H9 (cell line): ENCODE data around the gene AIG1. TPM values are rescaled to one million over a fixed set of nuclear protein-coding genes. Genes with fewer than 3 reads are reported as not detected.

ENCODE experiments used
- DNase-seq: peaks from one replicate; pipeline ENCODE4 v3.0.0-alpha.2; 2017
- H2AFZ ChIP-seq: one replicate; pipeline ENCODE4 v1.6.1; 2013; ENCODE audit warnings: mild to moderate bottlenecking, low read length, control low read depth, moderate library complexity
- H2AK5ac ChIP-seq: 2 replicates; pipeline ENCODE4 v1.6.1; 2013; ENCODE audit warnings: low read length, control low read depth, mixed read lengths; ENCODE audit not compliant: insufficient read length
- H2BK120ac ChIP-seq: one replicate; pipeline ENCODE4 v1.6.1; 2013; ENCODE audit warnings: low read depth, mild to moderate bottlenecking, low read length, control low read depth, inconsistent platforms; ENCODE audit not compliant: poor library complexity, severe bottlenecking
- H2BK12ac ChIP-seq: 2 replicates; pipeline ENCODE4 v1.6.1; 2013; ENCODE audit warnings: low read length, control low read depth, mixed read lengths, low read depth; ENCODE audit not compliant: insufficient read length
- H2BK15ac ChIP-seq: 2 replicates; pipeline ENCODE4 v1.6.1; 2013; ENCODE audit warnings: low read depth, low read length, control low read depth
- H2BK20ac ChIP-seq: one replicate; pipeline ENCODE4 v1.6.1; 2013; ENCODE audit warnings: low read depth, mild to moderate bottlenecking, low read length, control low read depth, inconsistent platforms; ENCODE audit not compliant: poor library complexity, severe bottlenecking
- H2BK5ac ChIP-seq: 2 replicates; pipeline ENCODE4 v1.6.1; 2013; ENCODE audit warnings: low read length, control low read depth, mixed read lengths; ENCODE audit not compliant: insufficient read length
- H3K14ac ChIP-seq: 2 replicates; pipeline ENCODE4 v1.6.1; 2013; ENCODE audit warnings: low read length, control low read depth; ENCODE audit not compliant: insufficient read depth
- H3K18ac ChIP-seq: 2 replicates; pipeline ENCODE4 v1.6.1; 2013; ENCODE audit warnings: low read depth, mild to moderate bottlenecking, mixed read lengths, low read length, control low read depth; ENCODE audit not compliant: insufficient read length
- H3K23ac ChIP-seq: 2 replicates; pipeline ENCODE4 v1.6.1; 2013; ENCODE audit warnings: low read length, control low read depth, mixed read lengths, low read depth; ENCODE audit not compliant: insufficient read length
- H3K23me2 ChIP-seq: 2 replicates; pipeline ENCODE4 v1.6.1; 2013; ENCODE audit warnings: low read depth, mild to moderate bottlenecking, mixed read lengths, low read length, control low read depth; ENCODE audit not compliant: insufficient read length, poor library complexity, severe bottlenecking
- H3K27ac ChIP-seq: 2 replicates; pipeline ENCODE4 v1.5.1; 2013; ENCODE audit warnings: low read length, control low read depth, mixed read lengths, low read depth; ENCODE audit not compliant: insufficient read length
- H3K27me3 ChIP-seq: 2 replicates; pipeline ENCODE4 v1.6.1; 2013; ENCODE audit warnings: low read length, control low read depth, inconsistent platforms; ENCODE audit not compliant: insufficient read depth
- H3K4ac ChIP-seq: 2 replicates; pipeline ENCODE4 v1.6.1; 2013; ENCODE audit warnings: low read depth, mild to moderate bottlenecking, control low read depth, inconsistent platforms, low read length, moderate library complexity
- H3K4me1 ChIP-seq: 2 replicates; pipeline ENCODE4 v1.6.1; 2013; ENCODE audit warnings: low read length, control low read depth, inconsistent platforms; ENCODE audit not compliant: insufficient read depth
- H3K4me2 ChIP-seq: 2 replicates; pipeline ENCODE4 v1.6.1; 2013; ENCODE audit warnings: low read length, control low read depth, mixed read lengths; ENCODE audit not compliant: insufficient read length, insufficient read depth
- H3K56ac ChIP-seq: 2 replicates; pipeline ENCODE4 v1.6.1; 2013; ENCODE audit warnings: low read depth, mild to moderate bottlenecking, mixed read lengths, low read length, control low read depth; ENCODE audit not compliant: insufficient read length
- H3K79me1 ChIP-seq: 2 replicates; pipeline ENCODE4 v1.6.1; 2013; ENCODE audit warnings: low read depth, mild to moderate bottlenecking, moderate library complexity, low read length, control low read depth, inconsistent platforms; ENCODE audit not compliant: insufficient read depth, poor library complexity, severe bottlenecking
- H3K79me2 ChIP-seq: 2 replicates; pipeline ENCODE4 v1.6.1; 2013; ENCODE audit warnings: low read length, control low read depth, inconsistent platforms; ENCODE audit not compliant: insufficient read depth
- H3K9ac ChIP-seq: 2 replicates; pipeline ENCODE4 v1.6.1; 2013; ENCODE audit warnings: low read length, control low read depth, mixed read lengths; ENCODE audit not compliant: insufficient read length; ENCODE audit errors: extremely low read depth
- H3K9me3 ChIP-seq: one replicate; pipeline ENCODE4 v1.6.1; 2013; ENCODE audit warnings: low read depth, low read length, inconsistent platforms; ENCODE audit not compliant: control insufficient read depth
- H3T11ph ChIP-seq: one replicate; pipeline ENCODE4 v1.6.1; 2013; ENCODE audit warnings: mild to moderate bottlenecking, low read length, control low read depth, inconsistent platforms
- H4K20me1 ChIP-seq: one replicate; pipeline ENCODE4 v1.6.1; 2013; ENCODE audit not compliant: control insufficient read depth, insufficient read length, insufficient read depth
- H4K5ac ChIP-seq: 2 replicates; pipeline ENCODE4 v1.6.1; 2013; ENCODE audit warnings: low read depth, mild to moderate bottlenecking, mixed read lengths, low read length, control low read depth; ENCODE audit not compliant: insufficient read length
- H4K8ac ChIP-seq: replicated peaks from 2 replicates; pipeline ENCODE4 v1.6.1; 2013; ENCODE audit warnings: low read length, control low read depth, mixed read lengths, low read depth; ENCODE audit not compliant: insufficient read length
- H4K91ac ChIP-seq: 2 replicates; pipeline ENCODE4 v1.6.1; 2013; ENCODE audit warnings: low read depth, mild to moderate bottlenecking, moderate library complexity, mixed read lengths, low read length, control low read depth; ENCODE audit not compliant: insufficient read length
- H3K27ac Mint-ChIP-seq, 3 experiments: 2 replicates in 2 of 3; 3 replicates in 1 of 3; pipeline ENCODE4 v1.8.0; 2020 to 2021; ENCODE audit warnings: mixed read lengths in 3 of 3, mild to moderate bottlenecking in 1 of 3, moderate library complexity in 1 of 3
- H3K27me3 Mint-ChIP-seq: 2 replicates; pipeline ENCODE4 v1.8.0; 2021; ENCODE audit warnings: low read depth, mild to moderate bottlenecking, moderate library complexity, mixed read lengths
- H3K36me3 Mint-ChIP-seq, 3 experiments: 2 replicates in 2 of 3; 3 replicates in 1 of 3; pipeline ENCODE4 v1.8.0; 2020 to 2021; ENCODE audit warnings: low read depth in 3 of 3, mixed read lengths in 3 of 3; ENCODE audit not compliant: insufficient read depth in 1 of 3
- H3K4me1 Mint-ChIP-seq, 2 experiments: 2 replicates each; pipeline ENCODE4 v1.8.0; 2020; ENCODE audit warnings: mixed read lengths in 2 of 2
- H3K4me3 Mint-ChIP-seq, 2 experiments: 2 replicates in 1 of 2; 3 replicates in 1 of 2; pipeline ENCODE4 v1.8.0; 2020 to 2021; ENCODE audit warnings: mild to moderate bottlenecking in 2 of 2, mixed read lengths in 2 of 2, moderate library complexity in 1 of 2
- H3K9me3 Mint-ChIP-seq, 2 experiments: 2 replicates in 1 of 2; 3 replicates in 1 of 2; pipeline ENCODE4 v1.8.0; 2020; ENCODE audit warnings: mild to moderate bottlenecking in 2 of 2, mixed read lengths in 2 of 2, moderate library complexity in 1 of 2
- WGBS: extraction: QIAGEN DNeasy Blood & Tissue Kit; methylation state at CpG from one replicate; pipeline ENCODE4 v1.1.7; 2013; ENCODE audit warnings: missing lambda C conversion rate, low lambda C conversion rate, mixed read lengths; ENCODE audit not compliant: insufficient read length; ENCODE audit errors: extremely low coverage; 5-methylcytosine and 5-hydroxymethylcytosine counted together
- total RNA-seq: library from RNA; stranded (reverse); gene quantifications from 2 replicates; pipeline ENCODE4 v1.2.1, GENCODE V29; 2021
- TF ChIP-seq, protein P1 (sequence below): fragments of 200-600 bp; sonication (generic); conservative IDR thresholded peaks from 3 replicates; pipeline ENCODE4 v1.8.0; 2021; ENCODE audit warnings: antibody characterized with exemption, mild to moderate bottlenecking

AIG1 gene
- total RNA-seq, 1 experiment from 2014 or later = 44.6 TPM

DNA sequence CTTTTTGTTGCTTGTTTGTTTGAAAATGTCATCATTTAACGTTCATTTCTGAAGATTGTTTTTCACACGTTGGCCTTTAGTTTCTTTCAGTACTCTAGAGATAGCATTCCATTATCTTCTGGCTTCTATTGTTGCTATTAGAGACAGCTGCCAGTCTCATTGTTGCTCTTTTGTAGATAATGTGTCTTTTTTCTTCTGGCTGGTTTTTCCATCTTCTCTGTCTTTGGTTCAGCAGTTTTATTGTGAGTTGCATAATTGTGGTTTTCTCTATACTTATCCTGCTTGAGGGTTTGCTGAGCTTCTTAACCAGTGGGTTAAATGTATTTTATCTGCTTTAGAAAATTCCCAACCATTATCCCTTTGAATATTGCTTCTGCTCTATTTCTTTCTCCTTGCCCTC is 23.2 kb upstream of the AIG1 start:
- Histone ChIP-seq H3K79me2 (no peaks in the 10 kb centered on the region), H3K23ac (no peak overlapping the region), H2BK12ac (no peak overlapping the region), H3K79me1 (no peaks in the 10 kb centered on the region), H3K4me2 (no peak overlapping the region), H2AFZ (no peak overlapping the region), H3K4me1 (no peaks in the 10 kb centered on the region), H2BK15ac (no peak overlapping the region), H4K8ac (no peak overlapping the region), H3K27me3 (no peaks in the 10 kb centered on the region), H3K18ac (no peak overlapping the region), H2BK120ac (no peak overlapping the region), H2BK20ac (no peak overlapping the region), H3T11ph (no peak overlapping the region), H3K9me3 (no peaks in the 10 kb centered on the region), H3K23me2 (no peaks in the 10 kb centered on the region), H3K56ac (no peak overlapping the region), H4K91ac (no peak overlapping the region), H3K14ac (no peak overlapping the region), H2AK5ac (no peak overlapping the region), H3K27ac (no peak overlapping the region), H3K4ac (no peak overlapping the region), H2BK5ac (no peak overlapping the region), H4K20me1 (no peaks in the 10 kb centered on the region), H4K5ac (no peak overlapping the region), H3K9ac (no peak overlapping the region)
- no peaks in the 10 kb centered on the region for H3K36me3 Mint-ChIP-seq
- H3K27me3 Mint-ChIP-seq = no peaks in the 10 kb centered on the region
- no peak for DNase-seq
- no peak overlapping the region for H3K27ac Mint-ChIP-seq
- WGBS = no CpG with 5 or more reads among the region's 2 CpGs
- H3K4me3 Mint-ChIP-seq = no peak overlapping the region
- H3K4me1 Mint-ChIP-seq = 0 out of 4 replicates have a peak, but pooled peaks cover 0 to 3% of the 10 kb centered on the region in 2 experiments
- TF ChIP-seq, protein P1, sequence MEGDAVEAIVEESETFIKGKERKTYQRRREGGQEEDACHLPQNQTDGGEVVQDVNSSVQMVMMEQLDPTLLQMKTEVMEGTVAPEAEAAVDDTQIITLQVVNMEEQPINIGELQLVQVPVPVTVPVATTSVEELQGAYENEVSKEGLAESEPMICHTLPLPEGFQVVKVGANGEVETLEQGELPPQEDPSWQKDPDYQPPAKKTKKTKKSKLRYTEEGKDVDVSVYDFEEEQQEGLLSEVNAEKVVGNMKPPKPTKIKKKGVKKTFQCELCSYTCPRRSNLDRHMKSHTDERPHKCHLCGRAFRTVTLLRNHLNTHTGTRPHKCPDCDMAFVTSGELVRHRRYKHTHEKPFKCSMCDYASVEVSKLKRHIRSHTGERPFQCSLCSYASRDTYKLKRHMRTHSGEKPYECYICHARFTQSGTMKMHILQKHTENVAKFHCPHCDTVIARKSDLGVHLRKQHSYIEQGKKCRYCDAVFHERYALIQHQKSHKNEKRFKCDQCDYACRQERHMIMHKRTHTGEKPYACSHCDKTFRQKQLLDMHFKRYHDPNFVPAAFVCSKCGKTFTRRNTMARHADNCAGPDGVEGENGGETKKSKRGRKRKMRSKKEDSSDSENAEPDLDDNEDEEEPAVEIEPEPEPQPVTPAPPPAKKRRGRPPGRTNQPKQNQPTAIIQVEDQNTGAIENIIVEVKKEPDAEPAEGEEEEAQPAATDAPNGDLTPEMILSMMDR = no peak
- H3K9me3 Mint-ChIP-seq = peaks cover 0 to 4% of the 10 kb centered on the region in 2 experiments; a peak in 1 of 5 replicates
